T-cell (primary cell): ENCODE data around the gene RHOT2. TPM values are rescaled to one million over a fixed set of nuclear protein-coding genes. Genes with fewer than 3 reads are reported as not detected.
A peak's percentile ranks its signal among the peaks of the same experiment; 100 is the strongest.

Experiments
- ATAC-seq, 4 experiments: fragments of 200-7000 bp in 3 of 4; fragments of 150-1000 bp in 1 of 4; cut with Tn5 transposase; replicated peaks in 1 of 4; 1 replicate in 3 of 4; 2 replicates in 1 of 4; pipeline ENCODE4 v1.10.0; 2021; ENCODE audit warnings: moderate library complexity in 3 of 4, mild to moderate bottlenecking in 2 of 4, moderate number of reproducible peaks in 1 of 4
- CTCF ChIA-PET, 2 donors: fragments of 300-600 bp; sonication (Branson Sonifier 250); formaldehyde crosslinking; loops; one replicate each; lab custom pipeline; 2022; ENCODE audit warnings: antibody characterized with exemption in 2 of 2; lab: Charles Lee
- POLR2A ChIA-PET, 2 donors: fragments of 300-600 bp; sonication (Branson Sonifier 250); formaldehyde crosslinking; loops; one replicate each; lab custom pipeline; 2022; ENCODE audit warnings: antibody characterized with exemption in 2 of 2; lab: Charles Lee
- DNase-seq, 35 experiments: peaks; one replicate each; pipeline versions ENCODE4 v3.0.0 to v3.0.0-alpha.2; 2013 to 2023
- H3K27ac ChIP-seq: one replicate; pipeline ENCODE4 v1.5.1; 2013; ENCODE audit warnings: low read length
- H3K27me3 ChIP-seq, 2 experiments: replicated peaks in 1 of 2; 1 replicate in 1 of 2; 2 replicates in 1 of 2; pipeline versions ENCODE4 v1.6.1 to v1.7.0; 2013; ENCODE audit warnings: low read length in 1 of 2, mixed read lengths in 1 of 2; ENCODE audit not compliant: control insufficient read depth in 2 of 2, insufficient read depth in 2 of 2; ENCODE audit errors: extremely low read depth in 1 of 2
- H3K36me3 ChIP-seq, 2 donors: 1 replicate in 1 of 2; 2 replicates in 1 of 2; pipeline versions ENCODE4 v1.6.1 to v1.7.0; 2013; ENCODE audit warnings: low read length in 1 of 2; ENCODE audit not compliant: control insufficient read depth in 2 of 2, insufficient read depth in 1 of 2; ENCODE audit errors: extremely low read depth in 1 of 2
- H3K4me1 ChIP-seq, 2 experiments: 1 replicate in 1 of 2; 2 replicates in 1 of 2; pipeline versions ENCODE4 v1.6.1 to v1.7.0; 2013; ENCODE audit warnings: low read length in 2 of 2, mixed read lengths in 1 of 2; ENCODE audit not compliant: insufficient read depth in 2 of 2, control insufficient read depth in 1 of 2; ENCODE audit errors: extremely low read depth in 1 of 2
- H3K4me3 ChIP-seq, 2 donors: 1 replicate in 1 of 2; 2 replicates in 1 of 2; pipeline versions ENCODE4 v1.5.1 to v1.7.0; 2013; ENCODE audit warnings: mild to moderate bottlenecking in 2 of 2, low read length in 1 of 2, moderate library complexity in 1 of 2; ENCODE audit not compliant: control insufficient read depth in 1 of 2; ENCODE audit errors: extremely low read depth in 1 of 2
- H3K9me3 ChIP-seq: 2 replicates; pipeline ENCODE4 v1.7.0; 2013
- H3K27ac Mint-ChIP-seq, 2 donors: one replicate each; pipeline ENCODE4 v1.8.0; 2020 to 2021; ENCODE audit warnings: mild to moderate bottlenecking in 2 of 2, mixed read lengths in 2 of 2
- H3K27me3 Mint-ChIP-seq, 2 donors: one replicate each; pipeline ENCODE4 v1.8.0; 2021 to 2022; ENCODE audit warnings: mixed read lengths in 2 of 2
- H3K36me3 Mint-ChIP-seq: one replicate; pipeline ENCODE4 v1.8.0; 2021; ENCODE audit warnings: mixed read lengths
- H3K4me1 Mint-ChIP-seq, 3 donors: one replicate each; pipeline ENCODE4 v1.8.0; 2020 to 2022; ENCODE audit warnings: mixed read lengths in 3 of 3, mild to moderate bottlenecking in 1 of 3
- H3K4me3 Mint-ChIP-seq, 3 donors: one replicate each; pipeline ENCODE4 v1.8.0; 2020 to 2022; ENCODE audit warnings: mild to moderate bottlenecking in 3 of 3, mixed read lengths in 3 of 3, moderate library complexity in 3 of 3
- H3K9me3 Mint-ChIP-seq, 3 donors: one replicate each; pipeline ENCODE4 v1.8.0; 2020 to 2022; ENCODE audit warnings: mixed read lengths in 3 of 3
- WGBS: methylation state at CpG from one replicate; pipeline ENCODE4 v1.1.5; 2013; ENCODE audit warnings: missing lambda C conversion rate; ENCODE audit not compliant: insufficient coverage; 5-methylcytosine and 5-hydroxymethylcytosine counted together
- total RNA-seq, 35 experiments: library from RNA in 6 of 35; stranded (reverse) in 6 of 35; fragments of 120-200 nt in 1 of 35; gene quantifications; one replicate each; pipeline versions ENCODE4 v1.2.1 to v1.2.4 and lab custom pipeline; 2013 to 2026

The RHOT2 gene
- total RNA-seq, 5 donors from 2014 or later (not counting 1 experiment from before 2014, with no cell fraction given): 181 to 320 (median 286) TPM

- H3K4me1 ChIP-seq: peaks cover 0 to 27% of the 10 kb centered on the region in 2 experiments
- POLR2A ChIA-PET: no interaction called here
- CTCF ChIA-PET: no interaction called here
- no peak within 1 kb of the TSS for H3K27ac Mint-ChIP-seq
- no peaks in the 10 kb centered on the region for H3K36me3 Mint-ChIP-seq
- no peaks in the 10 kb centered on the region for H3K9me3 ChIP-seq
- H3K27me3 Mint-ChIP-seq: peaks cover 26 to 64% of the 10 kb centered on the region in 2 donors
- no peaks in the 10 kb centered on the region for H3K36me3 ChIP-seq
- DNase-seq (no peak), ATAC-seq (peak in 3 of 4 experiments; percentile 26 to 39 (median 27))
- WGBS: 3% methylated on average over 95 of the region's 115 CpGs
- no peak within 1 kb of the TSS for H3K27ac ChIP-seq
- H3K4me1 Mint-ChIP-seq: peaks cover 0 to 13% (median 5%) of the 10 kb centered on the region in 3 donors
- peak within 1 kb of the TSS in 1 of 3 donors; percentile 54 for H3K4me3 Mint-ChIP-seq
- peaks cover 8 to 91% of the 10 kb centered on the region in 2 experiments for H3K27me3 ChIP-seq
- no peak within 1 kb of the TSS for H3K4me3 ChIP-seq
- H3K9me3 Mint-ChIP-seq: no peaks in the 10 kb centered on the region
These were observed 37.7 kb downstream of the RHOT2 start, which contains the start of gene FBXL16 for GRCh38 chr16:705431-706188. Gene FBXL16 (minus strand): TSS chr16:705801. CDS start chr16:697405, 8,396 bp downstream.

DNA sequence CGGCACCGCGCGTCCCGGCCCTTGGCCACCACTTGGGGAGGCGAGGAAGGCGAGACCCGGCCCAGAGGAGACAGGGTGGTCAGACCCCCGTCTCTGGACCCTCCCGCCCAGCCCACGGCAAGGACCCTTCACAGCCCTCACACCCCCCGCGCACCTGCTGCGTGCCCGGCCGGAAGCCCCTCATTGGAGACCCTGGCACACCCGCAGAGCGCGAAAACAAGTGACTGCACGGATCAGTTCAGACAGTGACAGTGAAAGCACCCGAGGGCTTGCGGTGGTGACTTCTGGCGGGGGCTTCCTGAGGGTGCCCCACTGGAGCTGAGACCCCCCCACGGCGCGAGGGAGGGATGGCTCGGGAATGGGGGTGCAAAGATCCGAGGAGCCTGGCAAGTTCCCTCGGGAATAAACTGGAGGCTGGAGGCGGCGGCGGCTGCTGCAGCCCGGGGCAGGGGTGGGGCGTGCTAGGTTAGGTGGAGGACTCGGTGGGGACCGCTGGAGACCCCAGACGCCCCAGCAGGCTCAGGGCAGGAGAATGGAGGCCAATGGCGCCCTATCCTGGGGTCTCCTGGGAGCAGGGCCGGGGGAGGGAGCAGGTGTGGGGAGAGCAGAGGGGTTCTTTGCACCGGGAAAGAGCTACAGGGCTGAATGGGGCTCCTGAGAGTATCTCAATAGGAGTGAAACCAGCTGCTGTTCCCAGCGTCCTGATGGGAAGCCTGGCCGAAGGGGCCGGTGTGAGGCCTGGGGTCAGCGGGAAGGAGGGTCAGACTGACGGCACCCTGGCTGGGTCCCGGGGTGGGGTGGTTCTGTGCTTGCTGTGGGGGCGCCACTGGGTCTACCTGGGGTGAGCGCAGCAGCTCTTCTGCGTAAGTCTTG, 38.5 kb downstream of the RHOT2 start:
- H3K9me3 ChIP-seq: no peaks in the 10 kb centered on the region
- no peak overlapping the region for H3K4me3 ChIP-seq
- peaks cover 8 to 92% of the 10 kb centered on the region in 2 experiments for H3K27me3 ChIP-seq
- Mint-ChIP-seq H3K27ac (no peak overlapping the region), H3K9me3 (no peaks in the 10 kb centered on the region), H3K4me1 (peaks cover 0 to 11% (median 5%) of the 10 kb centered on the region in 3 donors), H3K4me3 (peak overlapping the region in 2 of 3 donors; percentile 13 to 54), H3K36me3 (no peaks in the 10 kb centered on the region), H3K27me3 (peaks cover 29 to 63% of the 10 kb centered on the region in 2 donors)
- WGBS: 9% methylated on average over 42 of the region's 49 CpGs
- ChIA-PET POLR2A (no interaction called here), CTCF (no interaction called here)
- DNase-seq (no peak), ATAC-seq (no peak)
- H3K36me3 ChIP-seq: no peaks in the 10 kb centered on the region
- no peak overlapping the region for H3K27ac ChIP-seq
- H3K4me1 ChIP-seq: peaks cover 0 to 20% of the 10 kb centered on the region in 2 experiments

GRCh38 chr16:707062-707538, 39.2 kb downstream of the RHOT2 start:
- Histone ChIP-seq H3K27ac (no peak overlapping the region), H3K4me3 (no peak overlapping the region), H3K9me3 (no peaks in the 10 kb centered on the region), H3K27me3 (peaks cover 8 to 92% of the 10 kb centered on the region in 2 experiments), H3K4me1 (peaks cover 0 to 23% of the 10 kb centered on the region in 2 experiments), H3K36me3 (no peaks in the 10 kb centered on the region)
- ATAC-seq (no peak), DNase-seq (no peak)
- H3K4me1 Mint-ChIP-seq: peaks cover 0 to 11% (median 5%) of the 10 kb centered on the region in 3 donors
- ChIA-PET CTCF (interaction anchor here in 1 of 2 donors (0.6 kb wide), 1 partner anchor 12 kb away, joined by 4 read pairs; no protein-coding TSS in a partner anchor), POLR2A (no interaction called here)
- H3K36me3 Mint-ChIP-seq: no peaks in the 10 kb centered on the region
- no peaks in the 10 kb centered on the region for H3K9me3 Mint-ChIP-seq
- H3K27me3 Mint-ChIP-seq: peaks cover 28 to 60% of the 10 kb centered on the region in 2 donors
- peak overlapping the region in 2 of 3 donors; percentile 13 to 54 for H3K4me3 Mint-ChIP-seq
- 36% methylated on average over 10 of the region's 14 CpGs for WGBS
- no peak overlapping the region for H3K27ac Mint-ChIP-seq

GRCh38 chr16:708019-708418, 40.1 kb downstream of the RHOT2 start:
- Histone ChIP-seq H3K27me3 (peaks cover 8 to 83% of the 10 kb centered on the region in 2 experiments), H3K9me3 (no peaks in the 10 kb centered on the region), H3K4me1 (peaks cover 0 to 23% of the 10 kb centered on the region in 2 experiments), H3K27ac (no peak overlapping the region), H3K4me3 (no peak overlapping the region), H3K36me3 (no peaks in the 10 kb centered on the region)
- Mint-ChIP-seq H3K27me3 (peaks cover 25 to 55% of the 10 kb centered on the region in 2 donors), H3K4me3 (peak overlapping the region in 1 of 3 donors; percentile 29), H3K9me3 (no peaks in the 10 kb centered on the region), H3K4me1 (peaks cover 0 to 11% (median 3%) of the 10 kb centered on the region in 3 donors), H3K27ac (no peak overlapping the region), H3K36me3 (no peaks in the 10 kb centered on the region)
- CTCF ChIA-PET: interaction anchor here in 1 of 2 donors (0.6 kb wide), 1 partner anchor 11 kb away, joined by 4 read pairs; no protein-coding TSS in a partner anchor
- POLR2A ChIA-PET: no interaction called here
- no peak for DNase-seq
- ATAC-seq: no peak
- 60% methylated on average over 3 of the region's 3 CpGs for WGBS

- peaks cover 0 to 13% (median 3%) of the 10 kb centered on the region in 3 donors for H3K4me1 Mint-ChIP-seq
These were observed 41.0 kb downstream of the RHOT2 start for GRCh38 chr16:708959-709358.

More at GRCh38 chr16:708959-709358, 41.0 kb downstream of the RHOT2 start:
- H3K4me3 Mint-ChIP-seq: no peak overlapping the region
- peaks cover 25 to 51% of the 10 kb centered on the region in 2 donors for H3K27me3 Mint-ChIP-seq
- H3K9me3 Mint-ChIP-seq: no peaks in the 10 kb centered on the region
- H3K27ac Mint-ChIP-seq: no peak overlapping the region
- Histone ChIP-seq H3K4me1 (peaks cover 0 to 23% of the 10 kb centered on the region in 2 experiments), H3K9me3 (no peaks in the 10 kb centered on the region), H3K27me3 (peaks cover 8 to 78% of the 10 kb centered on the region in 2 experiments), H3K36me3 (no peaks in the 10 kb centered on the region), H3K27ac (no peak overlapping the region), H3K4me3 (no peak overlapping the region)
- ChIA-PET POLR2A (no interaction called here), CTCF (no interaction called here)
- ATAC-seq: no peak
- 82% methylated on average over 3 of the region's 4 CpGs for WGBS
- no peaks in the 10 kb centered on the region for H3K36me3 Mint-ChIP-seq
- DNase-seq: no peak
